Measurements from ENCODE around the gene ERBB2.

DNA sequence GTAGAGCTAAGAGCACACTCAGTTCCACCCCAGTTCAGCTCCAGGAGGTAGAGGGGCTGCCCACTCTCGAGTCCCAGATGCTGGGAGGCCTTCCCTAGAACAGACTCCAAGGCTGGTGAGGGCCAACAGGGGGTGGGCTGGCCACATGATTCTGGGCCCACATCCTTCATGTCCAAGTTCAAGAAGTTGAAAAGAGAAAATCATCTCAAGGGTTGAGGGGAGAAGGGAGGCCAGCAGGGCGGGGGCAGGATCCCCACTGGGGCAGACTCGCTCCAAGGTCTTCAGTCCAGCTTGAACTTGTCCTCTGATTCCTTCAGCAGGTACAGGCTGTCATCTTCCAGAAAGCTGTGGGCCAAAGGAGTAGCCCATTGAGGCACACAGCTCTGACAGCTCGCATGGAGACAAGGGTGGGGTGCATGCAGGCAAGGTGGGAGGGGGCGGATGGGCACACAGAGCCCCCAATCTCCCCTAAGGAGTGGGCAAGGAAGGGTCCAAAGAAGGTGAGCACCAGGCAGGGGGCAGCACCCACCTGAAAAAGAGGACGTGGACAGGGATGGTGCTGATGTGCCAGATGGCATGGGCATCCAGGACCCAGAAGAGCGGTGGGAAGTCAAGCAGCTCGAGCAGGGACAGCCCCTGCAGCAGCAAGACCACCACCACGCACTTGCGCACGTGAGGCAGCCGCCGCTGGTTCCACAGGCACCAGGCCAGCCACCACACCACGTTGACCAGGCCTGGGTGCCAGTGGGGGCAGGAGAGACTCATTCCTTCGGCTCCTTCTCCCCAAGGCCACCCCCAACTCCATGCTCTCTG, 27.1 kb upstream of the ERBB2 start:
- TF ChIP-seq, protein P1, sequence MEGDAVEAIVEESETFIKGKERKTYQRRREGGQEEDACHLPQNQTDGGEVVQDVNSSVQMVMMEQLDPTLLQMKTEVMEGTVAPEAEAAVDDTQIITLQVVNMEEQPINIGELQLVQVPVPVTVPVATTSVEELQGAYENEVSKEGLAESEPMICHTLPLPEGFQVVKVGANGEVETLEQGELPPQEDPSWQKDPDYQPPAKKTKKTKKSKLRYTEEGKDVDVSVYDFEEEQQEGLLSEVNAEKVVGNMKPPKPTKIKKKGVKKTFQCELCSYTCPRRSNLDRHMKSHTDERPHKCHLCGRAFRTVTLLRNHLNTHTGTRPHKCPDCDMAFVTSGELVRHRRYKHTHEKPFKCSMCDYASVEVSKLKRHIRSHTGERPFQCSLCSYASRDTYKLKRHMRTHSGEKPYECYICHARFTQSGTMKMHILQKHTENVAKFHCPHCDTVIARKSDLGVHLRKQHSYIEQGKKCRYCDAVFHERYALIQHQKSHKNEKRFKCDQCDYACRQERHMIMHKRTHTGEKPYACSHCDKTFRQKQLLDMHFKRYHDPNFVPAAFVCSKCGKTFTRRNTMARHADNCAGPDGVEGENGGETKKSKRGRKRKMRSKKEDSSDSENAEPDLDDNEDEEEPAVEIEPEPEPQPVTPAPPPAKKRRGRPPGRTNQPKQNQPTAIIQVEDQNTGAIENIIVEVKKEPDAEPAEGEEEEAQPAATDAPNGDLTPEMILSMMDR (IDR thresholded peaks at IDR 0.05): no peak
- TF ChIP-seq POLR2A (IDR thresholded peaks at IDR 0.05): no peak
- no peak for TF ChIP-seq POLR2AphosphoS5 (IDR thresholded peaks at IDR 0.05)
